ENCODE data around the gene SYT1. TPM values are rescaled to one million over a fixed set of nuclear protein-coding genes. Genes with fewer than 3 reads are reported as not detected.

Gene SYT1
- total and polyA plus RNA-seq, 2 of the 8 experiments (the other 6 are each of a cell fraction or from before 2014, with no cell fraction given) = 11.0 to 34.6 TPM

GRCh38 chr12:79451978-79452377, 587.4 kb downstream of the SYT1 start:
- TF ChIP-seq RXRA (IDR thresholded peaks at IDR 0.05; ENCODE audit: insufficient read depth, low read depth, low read length) (no peak), ATF2 (IDR thresholded peaks at IDR 0.05; ENCODE audit: low read length) (no peak)
- no peak overlapping the region for H2AFZ ChIP-seq (ENCODE audit: low read length)

More at GRCh38 chr12:79451978-79452377, 587.4 kb downstream of the SYT1 start:
- H2BK120ac ChIP-seq (replicated peaks; ENCODE audit: low read depth, low read length) = no peak overlapping the region
- DNase-seq (ENCODE audit: low read depth in 1 of 2, low spot score in 2 of 2) = no peak
- H3K4me3 ChIP-seq (ENCODE audit: extremely low read depth in 1 of 4, insufficient read depth in 2 of 4, low read depth in 3 of 4, low read length in 4 of 4) = no peak overlapping the region
- no peaks in the 10 kb centered on the region for H3K36me3 ChIP-seq (ENCODE audit: control insufficient read depth in 2 of 4, insufficient read depth in 4 of 4, low read length in 3 of 4)
- 93% methylated on average over 6 of the region's 6 CpGs; no CpG with 5 or more reads in 1 of the 2 experiments for WGBS, 2 experiments (ENCODE audit: extremely low coverage in 1 of 2, insufficient coverage in 1 of 2, insufficient read length in 1 of 2, insufficient replicate concordance in 2 of 2, low coverage in 1 of 2, low lambda C conversion rate in 2 of 2, missing lambda C conversion rate in 1 of 2)
- H3K4me2 ChIP-seq (ENCODE audit: insufficient read depth in 1 of 2, low read depth in 2 of 2, low read length in 2 of 2) = no peak overlapping the region
- no peak overlapping the region for H3K27ac ChIP-seq (ENCODE audit: low read depth, low read length)
- no peak overlapping the region for H3K9ac ChIP-seq (replicated peaks in 1 of 4; ENCODE audit: extremely low read depth in 1 of 4, low read depth in 3 of 4, low read length in 3 of 4)
- H2BK20ac ChIP-seq (ENCODE audit: low read length) = no peak overlapping the region
- H4K5ac ChIP-seq (ENCODE audit: insufficient read length, low read depth, low read length) = no peak overlapping the region
- H3K14ac ChIP-seq (ENCODE audit: insufficient read length) = no peak overlapping the region
- no peak overlapping the region for H2BK15ac ChIP-seq (ENCODE audit: low read length)
- peaks cover 3% of the 10 kb centered on the region; the same call in 1 of the 2 replicates for H3K79me1 ChIP-seq (ENCODE audit: low read depth, low read length)
- H4K20me1 ChIP-seq (replicated peaks in 1 of 2; ENCODE audit: control insufficient read depth in 1 of 2, insufficient read depth in 2 of 2, low read length in 2 of 2) = no peaks in the 10 kb centered on the region
- no peak overlapping the region for H3K23ac ChIP-seq (ENCODE audit: insufficient read length)
- H3K79me2 ChIP-seq (ENCODE audit: control insufficient read depth in 1 of 2, insufficient read depth in 2 of 2, low read length in 2 of 2) = no peaks in the 10 kb centered on the region
- no peak overlapping the region for H2BK5ac ChIP-seq (ENCODE audit: low read depth, low read length)
- H3K9me3 ChIP-seq (ENCODE audit: insufficient read depth in 2 of 2, low read depth in 1 of 2, low read length in 1 of 2) = no peaks in the 10 kb centered on the region
- ChIA-PET CTCF (ENCODE audit: partially characterized antibody) (interaction anchor here (1.4 to 1.7 kb wide), 3 partner anchors 11 to 32 kb away, joined by 4 to 7 read pairs (median 5); no protein-coding TSS in a partner anchor), POLR2A (ENCODE audit: partially characterized antibody) (interaction anchor here (0.6 to 0.9 kb wide), 2 partner anchors 35 to 895 kb away, joined by 3 read pairs; no protein-coding TSS in a partner anchor)
- no peak overlapping the region for H4K91ac ChIP-seq (replicated peaks; ENCODE audit: insufficient read length, low read length)
- H3K23me2 ChIP-seq (ENCODE audit: low read depth, low read length) = no peaks in the 10 kb centered on the region
- no peak overlapping the region for H2BK12ac ChIP-seq (ENCODE audit: low read depth, low read length)
- no peak overlapping the region for H3K4ac ChIP-seq (replicated peaks; ENCODE audit: insufficient read length, low read depth, low read length)
- no peak overlapping the region for H3K18ac ChIP-seq (ENCODE audit: extremely low read depth, low read length)
- no peaks in the 10 kb centered on the region for H3K27me3 ChIP-seq (replicated peaks in 1 of 4; ENCODE audit: control insufficient read depth in 3 of 4, extremely low read depth in 1 of 4, insufficient read depth in 3 of 4, low read length in 3 of 4)
- no peak overlapping the region for H3K56ac ChIP-seq (replicated peaks; ENCODE audit: insufficient read length, low read depth, low read length)
- no peak for FAIRE-seq
- no peak overlapping the region for H4K8ac ChIP-seq (ENCODE audit: extremely low read depth, insufficient read depth, low read length)
- peaks cover 0 to 7% (median 2%) of the 10 kb centered on the region in 4 experiments; a peak in 3 of 7 replicates for H3K4me1 ChIP-seq (replicated peaks in 1 of 4; ENCODE audit: control insufficient read depth in 3 of 4, insufficient read depth in 4 of 4, low read length in 3 of 4)
- H2AK5ac ChIP-seq (ENCODE audit: low read depth, low read length) = no peak overlapping the region

All from H1 (cell line).